Cardiac septum (tissue), 1 donor: ENCODE measurements around the gene ACER1. TPM values are rescaled to one million over a fixed set of nuclear protein-coding genes. Genes with fewer than 3 reads are reported as not detected.

Experiments
- DNase-seq: peaks from one replicate; pipeline ENCODE4 v3.0.0-alpha.2; 2020; ENCODE audit warnings: low spot score
- intact Hi-C: fragments of 100-400 bp; cut with DNase I; formaldehyde crosslinking; loops from one replicate; pipeline ENCODE4 v1.14.0; 2022
- total RNA-seq: library from RNA; stranded (reverse); fragmentation: NEBNext Ultra II Directional; extraction: Animal tissue kit (Norgen Biotek cat#: 25700); gene quantifications from one replicate; pipeline ENCODE4 v1.2.1, GENCODE V29; 2021
- donor health status: DM: no; HTN: no; CAD: no.

Gene ACER1
- total RNA-seq, 1 donor from 2014 or later: not detected

GRCh38 chr19:6258812-6259311, 74.5 kb downstream of the ACER1 start:
- intact Hi-C loops: no loop called here
- no peak for DNase-seq

Other genes starting within 250 kb of the ACER1 start
- 4.0 TPM for gene RFX2, start 223.1 kb downstream of the ACER1 start, total RNA-seq
- not detected for gene ACSBG2, start 197.9 kb downstream of the ACER1 start, total RNA-seq
- gene MLLT1, start 53.6 kb downstream of the ACER1 start, total RNA-seq: 30.6 TPM
- 59.3 TPM for gene CLPP, start 27.9 kb upstream of the ACER1 start, total RNA-seq
- gene ALKBH7, start 39.2 kb upstream of the ACER1 start, total RNA-seq: 130 TPM
- gene PSPN, start 42.3 kb upstream of the ACER1 start, total RNA-seq: 0.70 TPM
- gene GTF2F1, start 59.6 kb upstream of the ACER1 start, total RNA-seq: 30.9 TPM
- 87.6 TPM for gene KHSRP, start 91.2 kb upstream of the ACER1 start, total RNA-seq
- gene SLC25A41, start 100.2 kb upstream of the ACER1 start, total RNA-seq: 0.83 TPM
- 143 TPM for gene SLC25A23, start 126.2 kb upstream of the ACER1 start, total RNA-seq
- not detected for gene CRB3, start 130.7 kb upstream of the ACER1 start, total RNA-seq
- gene DENND1C, start 148.2 kb upstream of the ACER1 start, total RNA-seq: 0.78 TPM
- 0.40 TPM for gene TUBB4A, start 168.7 kb upstream of the ACER1 start, total RNA-seq
- not detected for gene TNFSF9, start 197.4 kb upstream of the ACER1 start, total RNA-seq